Testis (tissue), 2 donors: ENCODE measurements around the gene C22orf39.

Source experiments
- POLR2A ChIP-seq: fragments of 450-650 bp; IDR thresholded peaks from one replicate; pipeline ENCODE4 v1.6.1; 2017; ENCODE audit warnings: antibody characterized with exemption, mild to moderate bottlenecking, moderate library complexity
- TF ChIP-seq, protein P1 (sequence below), 3 experiments: fragments of 450-650 bp in 2 of 3; fragments of 200-600 bp in 1 of 3; sonication (generic) in 1 of 3; IDR thresholded peaks; one replicate each; pipeline ENCODE4 v1.5.1; 2016 to 2019; ENCODE audit warnings: antibody characterized with exemption in 3 of 3, mild to moderate bottlenecking in 2 of 3, moderate library complexity in 1 of 3

- TF ChIP-seq, protein P1, sequence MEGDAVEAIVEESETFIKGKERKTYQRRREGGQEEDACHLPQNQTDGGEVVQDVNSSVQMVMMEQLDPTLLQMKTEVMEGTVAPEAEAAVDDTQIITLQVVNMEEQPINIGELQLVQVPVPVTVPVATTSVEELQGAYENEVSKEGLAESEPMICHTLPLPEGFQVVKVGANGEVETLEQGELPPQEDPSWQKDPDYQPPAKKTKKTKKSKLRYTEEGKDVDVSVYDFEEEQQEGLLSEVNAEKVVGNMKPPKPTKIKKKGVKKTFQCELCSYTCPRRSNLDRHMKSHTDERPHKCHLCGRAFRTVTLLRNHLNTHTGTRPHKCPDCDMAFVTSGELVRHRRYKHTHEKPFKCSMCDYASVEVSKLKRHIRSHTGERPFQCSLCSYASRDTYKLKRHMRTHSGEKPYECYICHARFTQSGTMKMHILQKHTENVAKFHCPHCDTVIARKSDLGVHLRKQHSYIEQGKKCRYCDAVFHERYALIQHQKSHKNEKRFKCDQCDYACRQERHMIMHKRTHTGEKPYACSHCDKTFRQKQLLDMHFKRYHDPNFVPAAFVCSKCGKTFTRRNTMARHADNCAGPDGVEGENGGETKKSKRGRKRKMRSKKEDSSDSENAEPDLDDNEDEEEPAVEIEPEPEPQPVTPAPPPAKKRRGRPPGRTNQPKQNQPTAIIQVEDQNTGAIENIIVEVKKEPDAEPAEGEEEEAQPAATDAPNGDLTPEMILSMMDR (IDR thresholded peaks at IDR 0.05), result no peak
- no peak for TF ChIP-seq POLR2A
Measured at GRCh38 chr22:19394274-19395050, 53.0 kb downstream of the C22orf39 start.
